ENCODE measurements around the gene HLA-DPB1.
A peak's percentile ranks its signal among the peaks of the same experiment; 100 is the strongest.

The HLA-DPB1 gene

GRCh38 chr6:33075568-33076405, at the start of gene HLA-DPB1:
HLA-DPB1 (plus strand) TSS chr6:33075990; CDS start chr6:33076042, 52 bp downstream.
- Histone ChIP-seq H3K4me2 (ENCODE audit: low read depth, low read length, poor library complexity, severe bottlenecking) (peak within 1 kb of the TSS; percentile 10), H3K9me2 (replicated peaks; ENCODE audit: low read depth, low read length) (no peaks in the 10 kb centered on the region), H3K79me2 (ENCODE audit: insufficient read depth, low read length) (no peaks in the 10 kb centered on the region), H4K20me1 (ENCODE audit: insufficient read depth, low read length, poor library complexity, severe bottlenecking) (no peaks in the 10 kb centered on the region), H3F3A (ENCODE audit: low read depth) (no peaks in the 10 kb centered on the region), H3K4me3 (ENCODE audit: low read length, poor library complexity, severe bottlenecking) (peak within 1 kb of the TSS; percentile 34), H3K9me3 (ENCODE audit: insufficient read depth, low read depth, low read length) (no peaks in the 10 kb centered on the region), H3K36me3 (ENCODE audit: insufficient read depth, low read length) (no peaks in the 10 kb centered on the region), H3K9ac (ENCODE audit: low read depth, low read length, poor library complexity, severe bottlenecking) (no peak within 1 kb of the TSS), H3K27me3 (ENCODE audit: insufficient read depth, low read length, poor library complexity, severe bottlenecking) (no peaks in the 10 kb centered on the region), H2AFZ (ENCODE audit: low read length) (peak within 1 kb of the TSS; percentile 86), H3K4me1 (ENCODE audit: insufficient read depth, low read length, poor library complexity, severe bottlenecking) (peaks cover 3% of the 10 kb centered on the region)
- TF ChIP-seq CTCF (conservative IDR thresholded peaks at IDR 0.05; ENCODE audit: low read length) (no peak), EZH2phosphoT487 (IDR thresholded peaks at IDR 0.05; ENCODE audit: borderline replicate concordance) (no peak)

GRCh38 chr6:33028220-33028849, 47.5 kb upstream of the HLA-DPB1 start:
- Histone ChIP-seq H3K27me3 (ENCODE audit: insufficient read depth, low read length, poor library complexity, severe bottlenecking) (peaks cover 15% of the 10 kb centered on the region), H3K9ac (ENCODE audit: low read depth, low read length, poor library complexity, severe bottlenecking) (no peak overlapping the region), H3F3A (ENCODE audit: low read depth) (no peaks in the 10 kb centered on the region), H3K4me1 (ENCODE audit: insufficient read depth, low read length, poor library complexity, severe bottlenecking) (no peaks in the 10 kb centered on the region), H3K9me2 (replicated peaks; ENCODE audit: low read depth, low read length) (no peaks in the 10 kb centered on the region), H3K4me2 (ENCODE audit: low read depth, low read length, poor library complexity, severe bottlenecking) (no peak overlapping the region), H3K9me3 (ENCODE audit: insufficient read depth, low read depth, low read length) (no peaks in the 10 kb centered on the region), H4K20me1 (ENCODE audit: insufficient read depth, low read length, poor library complexity, severe bottlenecking) (no peaks in the 10 kb centered on the region), H3K4me3 (ENCODE audit: low read length, poor library complexity, severe bottlenecking) (no peak overlapping the region), H3K36me3 (ENCODE audit: insufficient read depth, low read length) (no peaks in the 10 kb centered on the region), H2AFZ (ENCODE audit: low read length) (no peak overlapping the region), H3K79me2 (ENCODE audit: insufficient read depth, low read length) (no peaks in the 10 kb centered on the region)
- TF ChIP-seq CTCF (conservative IDR thresholded peaks at IDR 0.05; ENCODE audit: low read length): no peak
- TF ChIP-seq EZH2phosphoT487 (IDR thresholded peaks at IDR 0.05; ENCODE audit: borderline replicate concordance): no peak

- Histone ChIP-seq H3F3A (ENCODE audit: low read depth) (no peaks in the 10 kb centered on the region), H3K36me3 (ENCODE audit: insufficient read depth, low read length) (no peaks in the 10 kb centered on the region), H3K79me2 (ENCODE audit: insufficient read depth, low read length) (no peaks in the 10 kb centered on the region), H3K9me2 (replicated peaks; ENCODE audit: low read depth, low read length) (no peaks in the 10 kb centered on the region), H4K20me1 (ENCODE audit: insufficient read depth, low read length, poor library complexity, severe bottlenecking) (no peaks in the 10 kb centered on the region), H2AFZ (ENCODE audit: low read length) (no peak overlapping the region; the same call in 1 of the 2 replicates), H3K27me3 (ENCODE audit: insufficient read depth, low read length, poor library complexity, severe bottlenecking) (peaks cover 23% of the 10 kb centered on the region), H3K9me3 (ENCODE audit: insufficient read depth, low read depth, low read length) (no peaks in the 10 kb centered on the region), H3K4me1 (ENCODE audit: insufficient read depth, low read length, poor library complexity, severe bottlenecking) (no peaks in the 10 kb centered on the region), H3K4me3 (ENCODE audit: low read length, poor library complexity, severe bottlenecking) (no peak overlapping the region), H3K9ac (ENCODE audit: low read depth, low read length, poor library complexity, severe bottlenecking) (no peak overlapping the region), H3K4me2 (ENCODE audit: low read depth, low read length, poor library complexity, severe bottlenecking) (no peak overlapping the region)
- TF ChIP-seq CTCF (conservative IDR thresholded peaks at IDR 0.05; ENCODE audit: low read length) (no peak), EZH2phosphoT487 (IDR thresholded peaks at IDR 0.05; ENCODE audit: borderline replicate concordance) (no peak)
These were observed 46.2 kb upstream of the HLA-DPB1 start for GRCh38 chr6:33029328-33030184.
